HG03575 (cell line): ENCODE measurements around the gene ZCCHC24.

Experiments used
- ATAC-seq: cut with Tn5 transposase; IDR thresholded peaks from one replicate; pipeline ENCODE4 v1.9.1; 2021; ENCODE audit not compliant: unreplicated experiment, insufficient number of reproducible peaks, low FRiP score; ENCODE audit errors: extremely low read depth

Gene ZCCHC24

DNA sequence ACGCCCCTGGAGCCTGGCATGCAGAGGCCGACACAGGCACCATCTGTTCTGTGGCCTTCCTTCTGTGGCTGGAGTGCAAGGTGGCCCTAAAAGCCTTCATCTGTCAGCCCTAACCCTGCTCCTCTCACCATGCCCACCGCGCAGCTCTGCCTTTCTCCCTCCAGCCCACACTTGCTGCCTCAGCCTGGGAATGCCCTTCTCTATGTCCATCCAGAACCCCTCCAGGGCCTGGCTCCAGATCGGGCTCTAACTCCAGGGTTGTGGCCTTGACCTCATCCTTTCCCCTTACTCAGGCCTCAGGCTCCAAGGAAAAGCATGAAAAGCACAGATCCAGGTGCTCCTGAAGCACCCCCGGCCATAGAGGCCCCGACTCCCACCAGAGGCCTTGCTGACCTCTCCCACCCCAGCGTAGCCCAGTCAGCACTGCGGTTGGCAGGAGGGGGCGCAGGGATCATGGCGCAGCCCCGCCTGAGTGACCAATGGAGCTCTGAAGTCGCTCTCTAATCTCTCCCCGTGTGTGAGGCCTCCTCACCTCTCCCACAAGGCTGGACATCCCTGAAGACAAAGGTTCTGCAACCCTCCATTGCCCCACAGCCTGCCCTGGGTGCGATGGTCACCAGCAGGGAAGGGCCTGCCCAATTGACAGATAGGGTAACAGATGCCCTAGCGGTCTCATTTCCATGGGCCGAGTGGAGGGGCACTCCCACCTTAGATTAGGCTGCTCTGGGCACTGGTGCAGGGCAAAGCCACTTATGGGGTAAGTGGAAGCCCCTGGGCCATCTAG is 9.2 kb downstream of the ZCCHC24 start:
- ATAC-seq, result no peak

DNA sequence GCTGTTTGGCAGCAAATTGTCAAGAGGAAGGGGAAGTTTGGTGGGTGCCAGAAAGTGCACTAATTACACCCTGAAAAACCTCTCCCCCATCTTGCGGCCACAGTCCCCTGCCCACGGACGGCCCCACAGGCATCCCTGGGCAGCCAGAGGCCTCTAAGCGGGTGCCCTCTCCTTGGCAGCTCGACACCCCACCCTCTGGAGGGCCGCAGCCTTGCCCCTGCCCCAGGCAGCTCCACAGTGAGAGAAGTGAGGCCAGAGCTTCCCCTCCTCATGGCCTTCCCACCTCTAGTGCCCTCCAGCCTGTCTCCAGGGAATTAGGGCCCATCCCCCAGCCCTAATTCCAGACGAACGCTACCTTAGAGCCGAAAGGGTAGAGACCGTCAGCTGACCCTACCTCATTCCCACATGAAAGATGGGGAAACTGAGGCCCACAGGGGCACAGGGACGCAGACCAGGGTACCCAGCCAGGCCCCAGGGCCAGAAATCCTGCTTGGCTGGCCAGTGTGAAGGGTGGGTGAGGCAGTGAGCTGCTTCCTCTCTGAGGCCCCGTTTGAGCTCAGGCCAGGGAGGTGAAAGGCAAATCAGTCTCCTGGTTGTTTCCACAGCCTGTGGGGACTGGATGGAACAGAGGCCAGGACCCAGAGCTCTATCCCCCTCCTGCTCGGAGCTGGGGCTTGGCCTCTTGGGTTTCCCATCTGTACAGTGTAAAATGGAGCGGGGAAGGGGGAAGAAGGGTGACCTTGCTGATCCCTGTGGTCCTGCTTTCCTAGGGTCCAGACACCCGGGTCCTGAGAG is 10.0 kb downstream of the ZCCHC24 start:
- ATAC-seq, result no peak

DNA sequence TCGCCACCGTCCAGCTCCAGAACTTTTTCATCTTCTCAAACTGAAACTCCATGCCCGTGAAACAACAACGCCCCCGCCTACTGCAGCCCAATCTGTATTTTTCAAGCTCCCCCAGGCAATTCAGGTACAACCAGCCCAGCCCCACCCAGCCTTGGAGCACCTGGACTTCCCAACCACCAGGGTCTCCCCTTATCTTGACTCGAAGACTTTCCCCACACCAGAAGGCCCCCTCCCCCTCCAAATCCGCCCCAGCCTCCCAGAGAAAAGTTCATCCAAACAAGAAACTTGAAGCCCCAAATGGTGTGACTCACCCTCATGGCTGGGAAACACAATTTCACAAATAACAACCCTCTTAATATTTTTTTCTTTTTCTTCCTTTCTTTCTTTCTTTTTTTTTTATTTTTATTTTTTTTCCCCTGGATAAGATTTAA is 10.6 kb downstream of the ZCCHC24 start:
- ATAC-seq, result no peak

DNA sequence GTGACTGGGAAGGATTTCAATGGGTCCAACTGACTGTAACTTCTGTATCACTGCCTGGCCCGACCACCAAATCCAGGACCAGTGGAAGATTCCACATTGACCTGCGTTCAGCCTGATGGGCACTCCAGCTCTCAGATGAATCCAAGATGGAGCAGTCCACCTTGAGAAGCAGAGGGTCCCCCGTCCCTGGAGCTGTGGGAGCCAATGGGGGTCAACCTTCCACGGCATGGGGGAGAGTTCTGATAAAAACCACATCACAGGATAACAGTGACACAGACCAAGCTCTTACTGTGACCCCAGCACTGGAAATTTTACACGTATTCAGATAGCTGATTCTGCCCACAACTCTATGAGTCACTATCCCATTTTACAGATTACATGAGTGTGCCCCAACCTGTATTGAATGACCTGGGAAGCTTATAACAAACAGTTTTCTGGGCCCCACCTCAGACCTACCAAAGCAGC is 11.2 kb downstream of the ZCCHC24 start:
- ATAC-seq, result no peak

DNA sequence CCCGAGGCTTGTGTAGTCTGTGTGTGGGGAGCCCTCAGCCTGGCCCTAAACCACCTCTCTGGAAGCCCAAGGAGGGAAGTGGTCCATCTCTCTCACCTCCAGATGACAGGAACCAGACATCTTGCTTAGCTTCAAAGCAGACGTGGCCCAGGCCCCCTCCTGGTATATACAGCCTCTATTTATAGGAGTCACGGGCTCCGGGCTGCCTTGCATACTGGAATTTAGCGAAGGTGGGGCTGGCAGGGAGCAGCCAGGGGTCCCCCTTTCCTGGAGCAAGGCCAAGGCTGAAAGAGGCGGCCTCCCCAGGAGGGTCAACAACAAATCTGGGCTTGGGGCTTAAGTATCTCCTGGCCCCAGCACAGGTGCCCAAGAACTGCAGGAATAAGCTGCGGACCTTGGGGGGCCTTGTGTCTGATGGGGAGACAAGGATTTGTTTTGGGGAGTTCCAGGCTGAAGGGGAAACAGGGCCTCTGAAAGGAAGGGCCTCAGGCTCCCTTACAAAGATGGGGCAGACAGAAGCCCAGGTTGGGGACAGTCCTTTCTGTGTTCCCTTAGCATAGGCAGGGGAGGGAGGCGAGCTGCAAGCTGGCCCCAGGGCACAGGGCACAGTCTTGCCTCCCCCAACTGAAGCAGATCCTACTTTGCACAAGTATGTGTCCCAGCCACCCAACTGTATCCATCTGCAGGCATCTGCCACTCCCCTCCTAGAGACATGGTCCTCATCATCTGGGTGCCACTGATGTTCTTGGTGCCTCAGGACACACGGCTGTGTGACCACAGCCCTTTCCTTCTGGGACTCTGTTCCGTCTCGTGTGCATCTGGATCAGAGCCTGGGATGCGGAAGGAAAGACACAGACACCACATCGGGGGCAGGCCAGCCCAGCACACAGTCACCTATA is 11.9 kb downstream of the ZCCHC24 start:
- no peak for ATAC-seq

DNA sequence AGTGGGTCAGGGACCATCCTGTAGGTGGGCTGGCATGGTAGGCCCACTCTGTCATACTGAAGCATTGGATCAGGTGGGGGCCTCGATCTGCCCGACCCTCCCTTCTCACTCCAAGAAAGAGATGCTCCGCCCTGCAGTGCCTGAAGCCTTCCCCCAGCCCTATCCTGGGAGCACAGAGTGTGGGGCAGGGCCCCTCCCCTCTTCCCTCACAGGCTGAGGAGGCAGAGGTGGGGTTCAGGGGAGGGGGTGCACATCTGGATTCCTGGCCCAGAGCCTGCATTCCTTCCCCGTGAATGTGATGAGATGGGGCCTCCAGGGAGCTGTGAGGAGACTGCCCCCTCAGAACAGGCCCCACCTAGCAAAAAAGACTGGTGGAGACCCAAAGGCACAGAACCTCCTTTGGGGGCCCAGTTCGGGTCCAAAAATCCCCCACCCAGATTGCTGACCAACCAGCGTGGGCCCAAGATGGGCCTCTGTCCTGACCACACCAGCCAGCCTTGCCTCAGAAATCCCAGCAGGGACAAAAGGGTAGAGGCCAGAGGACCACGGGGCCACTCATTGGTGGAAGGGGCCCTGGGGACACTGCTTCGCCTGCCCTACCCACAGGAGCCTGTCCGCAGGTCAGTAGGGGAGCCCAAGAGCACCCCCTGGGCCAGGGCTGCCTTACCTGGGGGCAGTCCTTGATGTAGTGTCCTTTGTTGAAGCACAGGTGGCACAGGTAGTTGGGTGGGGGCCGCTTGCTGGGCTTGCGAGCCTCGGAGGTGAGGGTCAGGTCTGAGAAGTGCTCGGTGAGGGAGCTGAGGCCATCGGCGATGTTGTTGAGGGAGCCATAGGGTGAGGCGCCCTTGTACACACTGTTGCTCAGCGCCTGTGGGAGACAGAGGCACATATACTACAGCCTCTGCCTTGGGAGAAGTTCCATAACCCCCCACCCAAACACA is 13.3 kb downstream of the ZCCHC24 start:
- no peak for ATAC-seq

DNA sequence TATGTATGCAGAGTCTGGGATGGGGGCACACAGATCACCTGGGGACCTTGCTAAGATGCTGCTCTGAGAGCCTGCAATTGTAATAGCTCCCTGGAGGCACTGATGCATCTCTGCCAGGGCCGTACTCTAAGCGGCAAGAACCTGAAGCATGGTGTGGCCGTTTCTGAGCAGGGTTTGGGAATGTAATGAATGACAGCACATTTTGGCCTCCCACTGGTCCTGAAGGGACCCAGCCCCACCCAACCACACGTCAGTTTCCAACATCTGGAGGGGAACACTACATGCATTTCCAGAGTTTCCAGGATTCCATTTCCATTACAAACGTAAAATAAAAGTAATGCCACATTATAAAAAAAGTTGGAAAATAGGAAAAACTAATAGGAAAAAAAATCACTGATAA is 14.0 kb downstream of the ZCCHC24 start:
- ATAC-seq, result no peak

DNA sequence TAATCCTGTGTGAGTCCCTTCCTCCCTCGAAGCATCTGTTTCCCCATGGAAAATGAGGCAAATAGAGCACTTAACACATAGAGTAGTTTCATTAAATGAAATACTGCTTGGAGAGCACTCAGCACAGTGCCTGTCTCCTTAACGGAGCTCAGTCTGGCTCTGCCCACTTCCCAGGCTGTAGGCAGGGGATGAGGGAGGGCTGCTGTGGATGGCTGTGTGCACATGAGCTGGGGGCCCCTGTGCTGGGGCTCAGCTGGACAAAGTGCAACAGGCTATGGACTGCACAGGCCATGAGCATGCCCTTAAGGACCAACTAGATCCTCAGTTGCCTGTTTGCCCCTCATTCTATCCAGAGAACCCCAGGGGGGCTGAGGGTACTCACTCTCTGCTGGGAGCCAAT is 14.5 kb downstream of the ZCCHC24 start:
- ATAC-seq, result no peak

DNA sequence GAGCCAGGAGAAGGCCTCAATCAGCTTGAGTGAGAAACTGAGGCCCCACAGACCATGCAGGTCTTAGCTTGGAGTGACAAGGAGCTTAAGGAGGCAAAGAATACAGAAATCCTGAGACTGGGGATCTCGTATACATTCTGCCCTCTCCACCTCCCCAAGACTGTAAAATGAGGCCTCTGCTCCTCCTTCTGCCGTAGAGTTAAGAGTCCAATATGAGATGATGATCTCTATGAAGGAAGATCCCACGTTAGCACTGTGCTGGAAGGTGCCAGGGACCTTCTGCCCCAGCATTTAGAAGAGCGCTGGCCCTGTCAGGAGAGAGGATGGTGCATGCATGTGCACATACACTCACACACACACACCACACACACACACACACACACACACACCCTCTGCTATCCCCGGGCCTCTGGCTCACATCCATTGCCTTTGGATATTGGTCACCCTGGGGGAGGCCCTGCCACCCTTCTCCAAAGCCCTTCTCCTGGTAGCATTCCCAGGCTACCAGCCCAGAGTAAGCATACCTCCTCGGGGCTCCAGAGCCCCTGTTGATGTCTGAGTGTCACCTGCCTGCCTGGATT is 15.0 kb downstream of the ZCCHC24 start:
- ATAC-seq, result no peak

DNA sequence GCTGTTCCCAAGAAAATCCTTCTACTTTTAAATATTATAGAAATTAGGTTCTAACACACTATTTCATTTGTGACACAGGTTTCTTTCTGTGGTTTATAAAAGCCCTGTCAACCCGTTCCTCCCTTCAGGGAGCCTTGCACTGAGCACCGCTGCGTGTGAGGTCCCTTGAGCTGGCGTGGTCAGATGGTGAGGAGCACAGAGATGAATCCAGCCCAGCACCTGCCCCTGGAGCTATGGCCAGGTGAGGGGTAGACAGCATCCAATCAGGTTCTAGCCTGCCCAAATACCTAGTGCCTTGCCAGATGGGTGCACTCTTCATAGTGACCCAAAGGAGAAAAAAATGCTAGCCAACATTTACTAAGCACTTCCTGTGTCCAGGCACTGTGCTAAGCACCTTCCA is 15.7 kb downstream of the ZCCHC24 start:
- no peak for ATAC-seq

DNA sequence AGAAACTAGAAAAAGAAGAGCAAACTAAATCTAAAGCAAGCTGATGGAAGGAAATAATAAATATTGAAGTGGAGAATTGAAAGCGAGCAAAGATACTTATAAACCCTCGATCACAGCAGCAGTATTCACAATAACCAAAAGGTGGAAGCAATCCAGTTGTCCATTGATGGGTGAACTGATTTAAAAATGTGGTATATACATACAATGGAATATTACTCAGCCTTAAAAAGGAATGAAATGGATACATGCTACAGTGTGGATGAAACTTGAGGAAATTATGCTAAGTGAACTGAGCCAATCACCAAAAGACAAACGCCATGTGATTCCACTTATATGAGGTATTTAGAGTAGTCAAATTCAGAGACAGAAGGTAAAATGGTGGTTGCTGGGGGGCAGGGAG is 17.5 kb downstream of the ZCCHC24 start:
- no peak for ATAC-seq

DNA sequence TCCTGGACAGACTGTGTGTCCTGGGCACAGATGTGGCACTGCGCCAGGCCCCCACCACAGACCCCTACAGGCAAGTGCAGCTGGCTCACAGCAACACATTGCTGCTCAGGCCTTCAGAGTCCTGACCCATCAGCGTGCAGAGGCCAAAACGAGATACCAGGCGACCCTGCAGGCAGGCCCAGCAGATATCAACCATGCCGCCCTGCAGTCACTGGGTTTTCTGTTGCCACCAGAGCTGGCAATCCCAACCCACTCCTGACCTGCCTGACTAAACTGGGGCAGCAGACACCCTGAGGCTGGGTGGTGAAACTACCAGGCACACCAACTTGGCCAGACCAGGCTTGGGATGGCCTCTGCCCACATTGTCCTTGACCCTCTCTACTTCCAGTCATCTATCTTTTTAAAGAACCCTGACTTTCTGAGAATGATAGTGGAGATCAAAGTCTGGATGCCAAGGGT is 20.3 kb downstream of the ZCCHC24 start:
- ATAC-seq, result no peak

DNA sequence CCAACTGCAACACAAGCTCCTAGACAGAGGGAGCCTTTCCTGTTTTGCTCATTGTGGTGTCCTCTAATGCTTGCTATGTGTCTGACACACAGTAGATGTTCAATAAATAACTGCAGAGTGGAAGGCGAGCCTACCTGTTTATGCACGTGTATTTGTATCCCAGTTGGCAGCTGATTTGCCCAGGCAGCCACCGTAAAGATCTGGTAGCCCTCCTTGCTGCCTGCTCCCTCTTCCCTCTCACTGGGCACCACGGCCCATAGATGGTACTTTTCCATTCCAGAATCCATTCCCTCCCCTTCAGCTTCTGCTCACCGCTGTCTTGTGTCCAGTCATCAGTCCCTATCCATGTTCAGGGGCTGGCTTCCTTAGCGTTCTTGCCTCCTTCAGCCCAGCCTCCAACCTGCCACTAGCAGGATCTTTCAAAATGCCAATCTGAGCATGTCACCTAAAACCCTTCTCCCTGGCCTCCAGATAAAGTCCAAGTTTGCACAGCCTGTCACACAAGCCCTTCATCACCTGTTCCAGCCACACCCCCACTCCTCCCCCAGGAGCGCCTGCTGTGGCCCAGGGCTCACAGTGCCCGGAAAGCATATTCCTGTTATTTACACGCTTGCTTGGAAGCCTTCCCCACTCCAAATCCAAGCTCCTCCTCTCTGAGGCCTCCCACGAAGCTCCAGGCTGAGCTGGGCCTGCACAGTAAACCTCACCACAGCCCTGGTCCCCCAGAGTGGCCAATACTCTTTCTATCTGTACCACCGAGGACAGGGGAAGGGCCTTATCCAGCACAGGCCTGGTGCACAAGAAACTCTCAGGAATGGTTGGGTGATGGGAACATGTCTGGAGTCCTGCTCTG is 21.0 kb downstream of the ZCCHC24 start:
- no peak for ATAC-seq

DNA sequence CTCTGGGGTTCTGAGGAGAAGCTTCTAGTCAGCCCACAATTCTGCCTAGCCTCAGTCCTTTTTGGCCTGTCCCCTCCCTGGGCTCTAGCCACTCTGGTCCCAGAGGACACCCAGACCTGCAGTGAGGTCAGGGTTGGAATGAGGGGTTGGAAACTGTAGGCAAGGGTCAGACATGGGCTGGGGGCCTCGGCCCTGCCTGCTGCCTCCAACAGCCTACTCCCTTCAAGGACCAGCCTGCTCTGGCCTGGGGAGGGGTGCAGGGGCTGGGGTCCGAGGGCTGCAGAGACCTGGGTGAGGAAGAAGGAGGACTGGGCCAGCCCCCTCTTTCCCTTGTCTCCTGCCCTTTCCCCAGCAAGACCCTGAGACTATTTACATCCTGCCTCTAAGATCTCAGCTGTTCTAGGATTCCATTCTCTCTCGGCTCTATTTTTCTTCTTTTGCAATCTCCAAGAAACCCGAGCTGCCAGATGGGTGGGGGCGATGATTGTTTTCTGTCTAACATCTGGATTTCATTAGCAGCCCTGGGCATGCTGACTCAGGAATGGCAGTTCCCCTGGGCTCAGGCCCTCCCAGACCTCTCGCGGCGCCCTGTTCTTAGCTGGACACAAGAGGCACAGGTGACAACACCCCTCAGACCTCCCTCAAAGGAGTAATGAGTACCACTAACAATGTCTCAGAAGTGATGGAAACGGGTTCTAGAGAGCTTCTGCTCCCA is 23.1 kb downstream of the ZCCHC24 start:
- ATAC-seq, result no peak

DNA sequence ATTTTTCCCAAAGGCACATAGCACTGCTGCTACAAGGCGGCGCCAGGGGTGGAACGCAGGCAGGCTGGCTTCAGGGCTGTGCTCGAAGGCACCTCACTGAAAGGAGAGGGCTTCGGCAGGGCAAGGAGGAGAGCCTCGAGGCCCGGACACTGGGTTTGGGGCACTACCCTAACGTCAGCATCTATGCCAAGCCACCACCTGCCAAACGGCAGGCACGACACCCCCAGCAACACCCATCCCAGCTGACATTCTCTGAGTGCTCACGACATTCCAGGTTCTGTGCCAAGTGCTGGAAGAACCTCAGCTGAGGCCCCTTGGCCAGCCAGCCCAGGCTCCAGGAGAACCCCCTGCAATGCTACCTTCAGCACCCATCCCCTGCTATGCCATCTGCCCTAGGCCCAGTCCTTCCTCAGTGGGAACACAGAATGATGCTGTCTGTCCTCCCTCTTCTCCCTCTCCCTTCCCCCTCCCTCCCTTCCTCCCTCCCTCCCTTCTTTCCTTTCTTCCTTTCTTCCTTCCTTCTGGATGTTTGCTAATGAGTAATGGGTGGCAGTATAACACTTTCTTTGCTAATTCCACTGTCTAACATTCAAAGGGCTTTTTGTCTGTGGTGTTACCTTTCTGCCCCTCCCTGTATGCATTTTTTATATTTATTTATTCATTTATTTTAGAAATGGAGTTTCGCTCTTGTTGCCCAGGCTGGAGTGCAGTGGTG is 24.3 kb downstream of the ZCCHC24 start:
- no peak for ATAC-seq
